HG03196 (cell line): ENCODE data around the gene CDC42BPG.
"Not testable (repeated sequence)": the region's sequence is repeated elsewhere in the genome, so short reads cannot be mapped to it uniquely, and the experiment has no call there.

Source experiments
- ATAC-seq: cut with Tn5 transposase; IDR thresholded peaks from one replicate; pipeline ENCODE4 v1.9.1; 2021; ENCODE audit not compliant: unreplicated experiment

CDC42BPG gene

GRCh38 chr11:64834723-64835615 lies 9.5 kb downstream of the CDC42BPG start:
- no peak for ATAC-seq

GRCh38 chr11:64834031-64834722 lies 10.3 kb downstream of the CDC42BPG start:
- no peak for ATAC-seq

GRCh38 chr11:64833509-64833908 lies 10.9 kb downstream of the CDC42BPG start:
- no peak for ATAC-seq

- no peak for ATAC-seq
These were observed 11.3 kb downstream of the CDC42BPG start for GRCh38 chr11:64833198-64833502.

- ATAC-seq = no peak
These were observed 11.8 kb downstream of the CDC42BPG start for GRCh38 chr11:64832467-64833197.

GRCh38 chr11:64831411-64831891 lies 13.0 kb downstream of the CDC42BPG start:
- ATAC-seq = no peak

GRCh38 chr11:64829536-64830251 lies 14.8 kb downstream of the CDC42BPG start:
- no peak for ATAC-seq

GRCh38 chr11:64827451-64827839 lies 17.0 kb downstream of the CDC42BPG start:
- no peak for ATAC-seq

GRCh38 chr11:64826578-64827450 lies 17.6 kb downstream of the CDC42BPG start:
- no peak for ATAC-seq

- ATAC-seq = no peak
These were observed 18.4 kb downstream of the CDC42BPG start for GRCh38 chr11:64826062-64826461.

- ATAC-seq = no peak
These were observed 20.8 kb downstream of the CDC42BPG start for GRCh38 chr11:64823568-64824119.

- ATAC-seq = no peak
These were observed 27.0 kb downstream of the CDC42BPG start for GRCh38 chr11:64817476-64817875.

- ATAC-seq = not testable (repeated sequence)
These were observed 29.0 kb downstream of the CDC42BPG start for GRCh38 chr11:64815433-64815832.

GRCh38 chr11:64814712-64815187 lies 29.7 kb downstream of the CDC42BPG start:
- peak; percentile 66 for ATAC-seq

- ATAC-seq = no peak
These were observed 30.6 kb downstream of the CDC42BPG start for GRCh38 chr11:64813826-64814225.

GRCh38 chr11:64810891-64811272 lies 33.6 kb downstream of the CDC42BPG start:
- ATAC-seq = no peak

- peak; percentile 49 for ATAC-seq
These were observed 34.1 kb downstream of the CDC42BPG start, which contains the start of gene MEN1 for GRCh38 chr11:64810271-64810890. Gene MEN1 (minus strand): TSS chr11:64810551. CDS start chr11:64810109, 442 bp downstream.

GRCh38 chr11:64809781-64810241 lies 34.6 kb downstream of the CDC42BPG start:
- ATAC-seq = no peak

GRCh38 chr11:64805481-64805880 lies 39.0 kb downstream of the CDC42BPG start:
- ATAC-seq = no peak
